Stimulated activated CD4-positive, alpha-beta T cell treated with anti-CD3 and anti-CD28 coated beads, TNF-alpha, amount 100 ng/mL, for 24 hours (primary cell): ENCODE data around the gene GPR4.

Source experiments
- DNase-seq, 3 experiments: peaks; one replicate each; pipeline ENCODE4 v3.0.0-alpha.2; 2020; ENCODE audit warnings: low read depth in 3 of 3

Gene GPR4

DNA sequence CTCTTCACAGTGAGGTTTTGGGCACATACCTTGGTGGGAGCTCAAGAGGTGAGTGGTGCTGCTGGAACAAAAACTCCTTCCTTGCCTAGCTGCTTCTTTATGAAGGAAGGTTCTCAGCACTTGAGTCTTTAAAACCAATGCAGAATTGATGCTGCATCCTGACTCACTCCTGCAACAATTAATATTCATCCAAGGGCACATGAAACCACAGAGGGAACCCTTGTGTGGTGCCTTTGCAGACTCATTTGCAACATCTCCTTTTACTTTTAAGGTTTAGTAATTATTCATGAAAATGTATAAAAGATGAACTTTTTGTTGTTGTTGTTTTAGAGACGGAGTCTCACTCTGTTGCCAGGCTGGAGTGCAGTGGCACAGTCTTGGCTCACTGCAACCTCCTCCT is 47.5 kb downstream of the GPR4 start:
- no peak for DNase-seq

DNA sequence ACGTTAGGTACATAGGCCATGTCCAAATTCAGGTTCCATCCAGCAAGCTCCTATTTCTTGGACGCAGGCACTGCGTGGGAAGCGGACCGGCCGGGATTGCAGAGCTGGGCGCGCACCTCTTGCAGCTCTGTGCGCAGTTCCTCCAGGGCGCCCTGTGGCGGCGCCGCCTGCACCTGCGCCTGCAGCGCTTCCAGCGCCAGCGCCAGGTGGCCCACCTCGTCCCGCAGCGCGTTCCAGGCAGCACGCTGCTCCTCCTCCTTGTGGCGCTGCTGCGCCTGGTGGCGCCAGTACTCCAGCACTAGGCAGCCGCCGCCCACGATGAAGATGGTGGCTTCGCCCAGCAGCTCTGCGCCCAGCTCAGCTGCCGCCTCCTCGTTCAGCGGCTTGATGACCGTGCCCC is 48.5 kb downstream of the GPR4 start:
- DNase-seq, result no peak

DNA sequence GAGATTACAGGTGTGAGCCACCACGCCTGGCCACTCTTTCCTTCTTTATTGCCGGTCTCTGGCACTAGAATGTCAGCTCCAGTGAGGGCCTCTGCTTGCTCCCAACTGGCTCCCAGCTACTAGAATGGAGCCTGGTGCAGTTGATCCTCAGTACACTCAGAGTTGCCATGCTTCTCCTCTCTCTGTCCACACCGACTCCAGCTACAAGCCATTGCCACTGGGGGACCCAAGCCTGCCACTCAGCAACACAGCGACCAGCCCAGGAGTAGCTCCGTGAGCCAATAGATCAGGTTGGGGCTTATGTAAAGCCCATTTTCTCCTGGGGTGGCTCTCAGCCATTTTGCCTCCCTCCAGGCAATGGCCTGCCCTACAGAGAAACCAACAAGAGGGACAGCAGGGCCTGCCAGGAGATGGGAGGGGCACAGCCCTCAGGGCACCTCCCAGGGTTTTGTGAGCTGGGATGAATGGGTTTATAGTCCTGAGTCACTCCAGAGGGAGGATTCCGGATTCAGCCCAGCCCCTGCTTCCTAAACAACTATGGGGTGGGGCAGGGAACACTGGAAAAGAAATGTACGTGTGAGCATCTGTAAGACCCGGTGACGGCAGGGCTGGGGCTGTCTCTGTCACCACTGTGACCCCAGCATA is 53.9 kb downstream of the GPR4 start:
- no peak for DNase-seq

DNA sequence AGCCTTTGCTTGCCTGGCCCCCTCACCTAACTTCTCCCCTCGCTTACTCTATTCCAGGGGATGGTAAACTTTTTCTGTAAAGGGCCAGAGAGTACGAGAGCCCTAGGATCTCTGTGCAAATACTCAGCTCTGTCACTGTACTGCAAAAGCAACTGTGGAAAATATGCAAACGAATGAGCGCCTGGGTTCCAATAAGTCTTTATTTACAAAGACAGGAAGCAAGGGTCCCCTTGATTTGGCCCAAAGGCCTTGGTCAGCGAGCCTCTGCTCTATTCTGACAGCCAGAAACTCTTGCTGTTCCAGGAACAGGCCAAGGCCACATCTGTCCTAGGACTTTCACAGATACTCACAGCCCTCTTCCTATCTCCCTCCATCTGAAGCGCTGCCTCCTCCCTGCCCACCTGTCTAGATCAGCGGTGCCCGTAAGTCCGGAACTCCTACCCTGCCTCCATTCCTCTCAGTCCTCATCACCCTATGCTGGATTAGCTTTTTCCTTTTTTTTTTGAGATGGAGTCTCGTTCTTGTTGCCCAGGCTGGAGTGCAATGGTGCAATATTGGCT is 54.7 kb downstream of the GPR4 start:
- DNase-seq, result no peak

DNA sequence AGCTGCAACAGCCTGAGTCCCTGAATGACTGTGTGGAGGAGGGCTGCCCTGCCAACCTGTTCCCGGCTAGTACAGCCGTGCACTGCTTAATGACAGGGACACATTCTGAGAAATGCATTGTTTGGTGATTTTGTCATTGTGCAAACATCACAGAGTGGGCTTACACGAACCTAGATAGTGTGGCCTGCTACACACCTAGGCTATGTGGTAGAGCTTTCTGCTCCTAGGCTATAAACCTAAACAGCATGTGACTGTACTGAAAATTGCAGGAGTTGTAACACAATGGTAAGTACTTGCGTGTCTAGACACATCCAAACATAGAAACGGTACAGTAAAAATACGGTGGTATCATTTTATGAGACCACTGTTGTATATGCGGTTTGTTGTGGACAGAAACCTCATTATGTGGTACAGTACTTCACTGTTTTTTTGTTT is 59.8 kb downstream of the GPR4 start:
- DNase-seq, result no peak
